Vagina (tissue), 2 donors: ENCODE measurements around the gene TNIK.

ENCODE experiments used
- CTCF ChIP-seq, 3 experiments: fragments of 450-650 bp in 2 of 3; fragments of 200-600 bp in 1 of 3; sonication (generic) in 1 of 3; IDR thresholded peaks; one replicate each; pipeline ENCODE4 v1.5.1; 2017 to 2019; ENCODE audit warnings: antibody characterized with exemption in 3 of 3, mild to moderate bottlenecking in 2 of 3, moderate library complexity in 2 of 3
- POLR2A ChIP-seq, 2 donors: fragments of 450-650 bp; IDR thresholded peaks; one replicate each; pipeline ENCODE4 v1.6.1; 2017; ENCODE audit warnings: antibody characterized with exemption in 2 of 2, mild to moderate bottlenecking in 2 of 2, moderate library complexity in 2 of 2
- POLR2AphosphoS5 ChIP-seq, 2 donors: sonication (generic); formaldehyde crosslinking; IDR thresholded peaks; one replicate each; pipeline ENCODE4 v1.9.0; 2017; ENCODE audit warnings: antibody characterized with exemption in 2 of 2, mild to moderate bottlenecking in 2 of 2, low read depth in 1 of 2; ENCODE audit not compliant: insufficient read depth in 1 of 2

- TF ChIP-seq CTCF (IDR thresholded peaks at IDR 0.05) = no peak
- TF ChIP-seq POLR2A (IDR thresholded peaks at IDR 0.05) = no peak
- no peak for TF ChIP-seq POLR2AphosphoS5 (IDR thresholded peaks at IDR 0.05; ENCODE audit: insufficient read depth in 1 of 2, low read depth in 1 of 2)
Observed at GRCh38 chr3:171330938-171331337, 129.3 kb downstream of the TNIK start.
